Smooth muscle cell (in vitro differentiated cells): ENCODE measurements around the gene MMD2. TPM values are rescaled to one million over a fixed set of nuclear protein-coding genes. Genes with fewer than 3 reads are reported as not detected.

Source experiments
- DNase-seq: peaks from one replicate; lab custom pipeline; 2025; ENCODE audit not compliant: unreplicated experiment; lab: John Stamatoyannopoulos, UW
- H2AFZ ChIP-seq: fragments of 200-600 bp; sonication (generic); 2 replicates; pipeline ENCODE4 v1.6.0; 2016; ENCODE audit warnings: antibody characterized with exemption, low read depth, mild to moderate bottlenecking
- H3F3A ChIP-seq: fragments of 200-600 bp; sonication (generic); 2 replicates; pipeline ENCODE4 v1.6.0; 2017; ENCODE audit warnings: antibody characterized with exemption, low read depth
- H3K27ac ChIP-seq: fragments of 200-600 bp; sonication (generic); 2 replicates; pipeline ENCODE4 v1.5.1; 2016; ENCODE audit warnings: low read depth, mild to moderate bottlenecking
- H3K27me3 ChIP-seq: fragments of 200-600 bp; sonication (generic); 2 replicates; pipeline ENCODE4 v1.6.1; 2016; ENCODE audit warnings: low read depth, mild to moderate bottlenecking
- H3K36me3 ChIP-seq: fragments of 200-600 bp; sonication (generic); 2 replicates; pipeline ENCODE4 v1.5.1; 2016; ENCODE audit warnings: low read depth
- H3K4me1 ChIP-seq: fragments of 200-600 bp; sonication (generic); 2 replicates; pipeline ENCODE4 v1.5.1; 2016; ENCODE audit warnings: low read depth
- H3K4me2 ChIP-seq: fragments of 200-600 bp; sonication (generic); 2 replicates; pipeline ENCODE4 v1.6.0; 2016; ENCODE audit warnings: mild to moderate bottlenecking
- H3K4me3 ChIP-seq: fragments of 200-600 bp; sonication (generic); 2 replicates; pipeline ENCODE4 v1.5.1; 2016; ENCODE audit warnings: mild to moderate bottlenecking
- H3K79me2 ChIP-seq: fragments of 200-600 bp; sonication (generic); 2 replicates; pipeline ENCODE4 v1.6.0; 2016; ENCODE audit warnings: low read depth, mild to moderate bottlenecking
- H3K9ac ChIP-seq: fragments of 200-600 bp; sonication (generic); 2 replicates; pipeline ENCODE4 v1.6.0; 2016; ENCODE audit warnings: low read depth
- H3K9me3 ChIP-seq: fragments of 200-600 bp; sonication (generic); replicated peaks from 2 replicates; pipeline ENCODE4 v1.5.1; 2016; ENCODE audit warnings: low read depth
- H4K20me1 ChIP-seq: fragments of 200-600 bp; sonication (generic); 2 replicates; pipeline ENCODE4 v1.6.0; 2016; ENCODE audit warnings: low read depth
- WGBS: methylation state at CpG from one replicate; pipeline ENCODE4 v1.1.7; 2016; ENCODE audit warnings: low lambda C conversion rate; 5-methylcytosine and 5-hydroxymethylcytosine counted together
- polyA plus RNA-seq: library from polyadenylated mRNA; unstranded; fragments of >200 nt; fragmentation: Nextera tagmentation; extraction: Ambion mirVana; gene quantifications from 2 replicates; pipeline ENCODE4 v1.2.1, GENCODE V29; 2016
- total RNA-seq: library from RNA; depleted of rRNA; stranded (reverse); fragments of >200 nt; gene quantifications from 2 replicates; pipeline ENCODE4 v1.2.3, GENCODE V29; 2014
- TF ChIP-seq, protein P1 (sequence below): fragments of 200-600 bp; sonication (generic); IDR thresholded peaks from 2 replicates; pipeline ENCODE4 v1.5.1; 2017; ENCODE audit warnings: borderline replicate concordance, mild to moderate bottlenecking, antibody characterized with exemption; ENCODE audit not compliant: insufficient read depth, poor library complexity, severe bottlenecking

The MMD2 gene
- total and polyA plus RNA-seq, 2 experiments from 2014 or later = not detected

DNA sequence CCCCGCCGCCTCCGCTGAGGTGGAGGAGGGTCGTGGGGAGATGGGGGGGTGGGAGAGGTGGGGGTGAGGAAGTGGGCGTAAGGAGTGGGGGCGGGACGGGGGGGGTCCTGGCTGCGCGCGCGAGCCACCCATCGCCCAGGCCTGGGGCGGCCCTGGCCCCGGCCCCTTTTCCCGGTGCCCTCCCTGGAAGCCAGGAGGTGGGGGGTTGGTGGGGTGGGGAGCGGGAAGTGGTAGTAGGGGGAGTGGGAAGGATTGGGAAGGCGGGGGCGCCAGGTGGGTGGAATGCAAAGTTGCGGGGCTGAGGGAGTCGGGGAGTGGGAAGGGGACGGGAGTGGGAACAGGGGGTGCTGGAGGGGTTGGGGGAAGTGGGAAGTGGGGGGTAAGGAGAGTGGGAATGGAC lies 319 bp upstream of the MMD2 start:
- H3K36me3 ChIP-seq = no peaks in the 10 kb centered on the region
- H4K20me1 ChIP-seq = no peaks in the 10 kb centered on the region
- H3K27me3 ChIP-seq = peaks cover 51% of the 10 kb centered on the region
- H3K4me3 ChIP-seq = peak overlapping the region; percentile 49
- no peak overlapping the region for H2AFZ ChIP-seq
- no peak overlapping the region for H3K9ac ChIP-seq
- no peaks in the 10 kb centered on the region for H3K79me2 ChIP-seq
- no peak for DNase-seq
- no peaks in the 10 kb centered on the region for H3F3A ChIP-seq
- H3K4me2 ChIP-seq = peak overlapping the region; percentile 95
- TF ChIP-seq, protein P1, sequence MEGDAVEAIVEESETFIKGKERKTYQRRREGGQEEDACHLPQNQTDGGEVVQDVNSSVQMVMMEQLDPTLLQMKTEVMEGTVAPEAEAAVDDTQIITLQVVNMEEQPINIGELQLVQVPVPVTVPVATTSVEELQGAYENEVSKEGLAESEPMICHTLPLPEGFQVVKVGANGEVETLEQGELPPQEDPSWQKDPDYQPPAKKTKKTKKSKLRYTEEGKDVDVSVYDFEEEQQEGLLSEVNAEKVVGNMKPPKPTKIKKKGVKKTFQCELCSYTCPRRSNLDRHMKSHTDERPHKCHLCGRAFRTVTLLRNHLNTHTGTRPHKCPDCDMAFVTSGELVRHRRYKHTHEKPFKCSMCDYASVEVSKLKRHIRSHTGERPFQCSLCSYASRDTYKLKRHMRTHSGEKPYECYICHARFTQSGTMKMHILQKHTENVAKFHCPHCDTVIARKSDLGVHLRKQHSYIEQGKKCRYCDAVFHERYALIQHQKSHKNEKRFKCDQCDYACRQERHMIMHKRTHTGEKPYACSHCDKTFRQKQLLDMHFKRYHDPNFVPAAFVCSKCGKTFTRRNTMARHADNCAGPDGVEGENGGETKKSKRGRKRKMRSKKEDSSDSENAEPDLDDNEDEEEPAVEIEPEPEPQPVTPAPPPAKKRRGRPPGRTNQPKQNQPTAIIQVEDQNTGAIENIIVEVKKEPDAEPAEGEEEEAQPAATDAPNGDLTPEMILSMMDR = no peak
- WGBS = 27% methylated on average over 3 of the region's 21 CpGs
- no peaks in the 10 kb centered on the region for H3K9me3 ChIP-seq
- no peaks in the 10 kb centered on the region for H3K4me1 ChIP-seq
- no peak overlapping the region for H3K27ac ChIP-seq

DNA sequence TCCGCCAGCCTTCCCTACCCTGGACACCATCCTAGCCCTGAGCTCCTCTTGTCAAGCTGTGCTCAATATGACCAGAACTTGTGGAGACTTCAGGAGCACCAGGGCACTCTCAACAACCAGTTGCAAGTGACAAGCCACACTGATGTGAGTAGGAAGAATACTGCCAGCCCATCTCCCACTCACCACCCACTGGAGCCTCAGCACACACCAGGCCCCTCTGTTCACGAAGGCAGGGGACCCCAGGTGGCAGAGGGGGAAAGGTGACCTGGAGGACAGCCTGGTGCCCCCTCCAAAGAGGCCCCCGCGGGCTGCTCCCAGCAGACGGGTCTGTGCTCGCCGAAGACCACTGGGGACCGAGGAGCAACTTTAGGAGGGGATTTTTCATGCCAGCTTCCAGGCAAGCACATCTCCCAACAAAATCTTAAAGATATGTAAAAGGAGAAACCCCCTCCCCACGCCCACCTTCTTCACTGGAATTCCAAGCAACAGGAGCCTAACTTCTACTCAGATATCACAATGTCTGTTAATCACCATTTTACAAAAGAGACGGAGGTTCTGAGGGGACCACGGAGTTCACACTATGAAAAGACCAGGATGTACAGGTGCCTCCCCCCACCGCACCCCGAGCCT lies 1.0 kb downstream of the MMD2 start:
- Histone ChIP-seq H3K27me3 (peaks cover 51% of the 10 kb centered on the region), H3K9ac (no peak overlapping the region), H3K4me2 (no peak overlapping the region), H3K36me3 (no peaks in the 10 kb centered on the region), H3K79me2 (no peaks in the 10 kb centered on the region), H3K27ac (no peak overlapping the region), H4K20me1 (no peaks in the 10 kb centered on the region), H3K9me3 (no peaks in the 10 kb centered on the region), H3F3A (no peaks in the 10 kb centered on the region), H3K4me1 (no peaks in the 10 kb centered on the region), H3K4me3 (no peak overlapping the region), H2AFZ (no peak overlapping the region)
- DNase-seq = no peak
- TF ChIP-seq, protein P1 = no peak
- 42% methylated on average over 13 of the region's 13 CpGs for WGBS

DNA sequence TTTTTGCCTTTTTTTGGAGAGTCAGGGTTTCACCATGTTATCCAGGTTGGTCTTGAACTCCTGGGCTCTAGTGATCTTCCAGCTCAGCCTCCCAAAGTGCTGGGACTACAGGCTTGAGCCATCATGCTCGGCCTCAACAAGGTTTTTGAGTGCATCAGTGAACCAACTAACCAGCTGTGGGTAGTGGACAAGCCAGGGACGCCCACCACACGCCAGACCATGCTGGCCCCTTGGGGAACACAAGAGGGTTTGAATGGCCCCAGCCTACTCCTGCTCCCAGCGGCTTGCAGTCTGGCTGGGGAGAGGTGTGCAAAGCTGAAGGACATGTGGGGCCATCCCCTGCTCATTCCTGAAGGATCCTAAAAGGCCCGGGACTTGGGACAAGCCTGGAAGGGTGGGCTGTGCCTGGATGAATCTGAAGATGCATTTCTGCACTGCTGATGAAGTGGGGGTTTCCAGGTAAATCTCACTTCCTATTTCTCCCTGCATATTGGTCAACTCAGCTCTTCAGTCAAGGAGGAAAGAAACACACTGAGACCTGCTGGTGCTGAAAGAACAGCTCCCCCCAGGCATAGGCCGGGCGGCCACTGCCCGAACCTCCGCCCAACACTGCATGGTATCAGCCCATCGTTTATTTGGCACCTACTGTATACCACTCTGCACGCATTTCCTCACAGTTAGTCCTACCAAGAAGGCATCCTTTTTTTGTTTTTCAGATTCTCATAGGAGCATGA lies 6.9 kb downstream of the MMD2 start:
- Histone ChIP-seq H3K9ac (no peak overlapping the region), H4K20me1 (no peaks in the 10 kb centered on the region), H2AFZ (no peak overlapping the region), H3K79me2 (no peaks in the 10 kb centered on the region), H3K9me3 (no peaks in the 10 kb centered on the region), H3K36me3 (no peaks in the 10 kb centered on the region), H3K27ac (no peak overlapping the region), H3F3A (no peaks in the 10 kb centered on the region), H3K4me2 (no peak overlapping the region), H3K27me3 (peaks cover 16% of the 10 kb centered on the region), H3K4me3 (no peak overlapping the region), H3K4me1 (no peaks in the 10 kb centered on the region)
- WGBS = 55% methylated on average over 11 of the region's 11 CpGs
- TF ChIP-seq, protein P1 = no peak
- no peak for DNase-seq
